GM18505 (cell line): ENCODE results near the gene TRIM71.
"Not testable (repeated sequence)": the region's sequence is repeated elsewhere in the genome, so short reads cannot be mapped to it uniquely, and the experiment has no call there.

Experiments
- ATAC-seq: cut with Tn5 transposase; IDR thresholded peaks from one replicate; pipeline ENCODE4 v1.9.1; 2021; ENCODE audit not compliant: unreplicated experiment
- POLR2A ChIP-seq: IDR thresholded peaks from 4 replicates; pipeline ENCODE4 v1.6.1; 2011; ENCODE audit warnings: borderline replicate concordance; ENCODE audit not compliant: insufficient read depth, insufficient read length; ENCODE audit errors: extremely low read depth

TRIM71 gene

GRCh38 chr3:32843510-32844321 is 25.9 kb downstream of the TRIM71 start:
- TF ChIP-seq POLR2A = no peak
- no peak for ATAC-seq

- no peak for ATAC-seq
- TF ChIP-seq POLR2A = no peak
These were observed 26.5 kb downstream of the TRIM71 start for GRCh38 chr3:32844322-32844654.

- no peak for ATAC-seq
- TF ChIP-seq POLR2A = no peak
These were observed 27.1 kb downstream of the TRIM71 start for GRCh38 chr3:32844914-32845313.

- not testable (repeated sequence) for ATAC-seq
These were observed 27.7 kb downstream of the TRIM71 start for GRCh38 chr3:32845546-32845945.

GRCh38 chr3:32847045-32847444 is 29.2 kb downstream of the TRIM71 start:
- ATAC-seq = not testable (repeated sequence)

- no peak for TF ChIP-seq POLR2A
- ATAC-seq = no peak
These were observed 29.7 kb downstream of the TRIM71 start for GRCh38 chr3:32847528-32847927.

- no peak for TF ChIP-seq POLR2A
- ATAC-seq = no peak
These were observed 30.4 kb downstream of the TRIM71 start for GRCh38 chr3:32848215-32848614.

GRCh38 chr3:32849046-32849445 is 31.2 kb downstream of the TRIM71 start:
- no peak for TF ChIP-seq POLR2A
- ATAC-seq = no peak

GRCh38 chr3:32850226-32850625 is 32.4 kb downstream of the TRIM71 start:
- TF ChIP-seq POLR2A = no peak
- ATAC-seq = no peak

GRCh38 chr3:32850636-32851035 is 32.8 kb downstream of the TRIM71 start:
- no peak for ATAC-seq
- TF ChIP-seq POLR2A = no peak

GRCh38 chr3:32852146-32852545 is 34.3 kb downstream of the TRIM71 start:
- TF ChIP-seq POLR2A = no peak
- ATAC-seq = no peak

GRCh38 chr3:32855350-32855953 is 37.7 kb downstream of the TRIM71 start:
- no peak for TF ChIP-seq POLR2A

GRCh38 chr3:32856355-32856889 is 38.6 kb downstream of the TRIM71 start:
- no peak for TF ChIP-seq POLR2A
- no peak for ATAC-seq

More at GRCh38 chr3:32855350-32855953, 37.7 kb downstream of the TRIM71 start:
- no peak for ATAC-seq

GRCh38 chr3:32856901-32857507 is 39.2 kb downstream of the TRIM71 start:
- ATAC-seq = no peak

More at GRCh38 chr3:32856901-32857507, 39.2 kb downstream of the TRIM71 start:
- no peak for TF ChIP-seq POLR2A
